Esophagus muscularis mucosa (tissue), 4 donors: ENCODE measurements around the gene LITAF.

Experiments used
- EP300 ChIP-seq: sonication (generic); formaldehyde crosslinking; IDR thresholded peaks from one replicate; pipeline ENCODE4 v1.6.1; 2017; ENCODE audit warnings: antibody characterized with exemption
- POLR2AphosphoS5 ChIP-seq, 2 donors: sonication (generic); formaldehyde crosslinking; IDR thresholded peaks; one replicate each; pipeline ENCODE4 v1.6.1; 2017; ENCODE audit warnings: antibody characterized with exemption in 2 of 2
- TF ChIP-seq, protein P1 (sequence below), 3 experiments: fragments of 200-600 bp in 2 of 3; fragments of 450-650 bp in 1 of 3; sonication (generic) in 2 of 3; IDR thresholded peaks; one replicate each; pipeline ENCODE4 v1.5.1; 2017 to 2019; ENCODE audit warnings: antibody characterized with exemption in 3 of 3, mild to moderate bottlenecking in 2 of 3, moderate library complexity in 1 of 3

DNA sequence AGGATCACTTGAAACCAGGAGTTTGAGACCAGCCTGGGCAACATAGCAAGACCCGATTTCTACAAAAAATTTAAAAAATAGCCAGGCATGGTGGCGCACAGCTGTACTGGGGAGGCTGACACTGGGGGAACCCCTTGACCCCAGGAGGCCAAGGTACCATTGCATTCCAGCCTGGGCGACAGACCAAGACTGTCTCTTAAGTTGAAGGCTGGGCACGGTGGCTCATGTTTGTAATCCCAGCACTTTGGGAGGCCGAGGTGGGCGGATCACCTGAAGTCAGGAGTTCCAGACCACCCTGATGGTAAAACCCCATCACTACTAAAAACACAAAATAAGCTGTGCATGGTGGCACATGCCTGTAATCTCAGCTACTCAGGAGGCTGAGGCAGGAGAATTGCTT lies 74.9 kb downstream of the LITAF start:
- TF ChIP-seq, protein P1, sequence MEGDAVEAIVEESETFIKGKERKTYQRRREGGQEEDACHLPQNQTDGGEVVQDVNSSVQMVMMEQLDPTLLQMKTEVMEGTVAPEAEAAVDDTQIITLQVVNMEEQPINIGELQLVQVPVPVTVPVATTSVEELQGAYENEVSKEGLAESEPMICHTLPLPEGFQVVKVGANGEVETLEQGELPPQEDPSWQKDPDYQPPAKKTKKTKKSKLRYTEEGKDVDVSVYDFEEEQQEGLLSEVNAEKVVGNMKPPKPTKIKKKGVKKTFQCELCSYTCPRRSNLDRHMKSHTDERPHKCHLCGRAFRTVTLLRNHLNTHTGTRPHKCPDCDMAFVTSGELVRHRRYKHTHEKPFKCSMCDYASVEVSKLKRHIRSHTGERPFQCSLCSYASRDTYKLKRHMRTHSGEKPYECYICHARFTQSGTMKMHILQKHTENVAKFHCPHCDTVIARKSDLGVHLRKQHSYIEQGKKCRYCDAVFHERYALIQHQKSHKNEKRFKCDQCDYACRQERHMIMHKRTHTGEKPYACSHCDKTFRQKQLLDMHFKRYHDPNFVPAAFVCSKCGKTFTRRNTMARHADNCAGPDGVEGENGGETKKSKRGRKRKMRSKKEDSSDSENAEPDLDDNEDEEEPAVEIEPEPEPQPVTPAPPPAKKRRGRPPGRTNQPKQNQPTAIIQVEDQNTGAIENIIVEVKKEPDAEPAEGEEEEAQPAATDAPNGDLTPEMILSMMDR (IDR thresholded peaks at IDR 0.05) = no peak
- TF ChIP-seq POLR2AphosphoS5 (IDR thresholded peaks at IDR 0.05) (no peak), EP300 (no peak)
